Liver (tissue), 3 donors: Measurements from ENCODE around the gene ATAD5.

Experiments
- GABPA ChIP-seq, 2 donors: IDR thresholded peaks in 1 of 2; conservative IDR thresholded peaks in 1 of 2; 2 replicates each; pipeline ENCODE4 v1.6.1; 2016; ENCODE audit warnings: antibody characterized with exemption in 2 of 2, mild to moderate bottlenecking in 1 of 2, moderate library complexity in 1 of 2
- NR2F2 ChIP-seq: IDR thresholded peaks from 2 replicates; pipeline ENCODE4 v1.6.1; 2016; ENCODE audit warnings: antibody characterized with exemption
- RAD21 ChIP-seq, 2 donors: IDR thresholded peaks; 2 replicates each; pipeline ENCODE4 v1.6.1; 2016; ENCODE audit warnings: antibody characterized with exemption in 2 of 2, mild to moderate bottlenecking in 2 of 2
- REST ChIP-seq: IDR thresholded peaks from 2 replicates; pipeline ENCODE4 v1.6.1; 2016; ENCODE audit warnings: antibody characterized with exemption, mild to moderate bottlenecking
- TAF1 ChIP-seq: conservative IDR thresholded peaks from 2 replicates; pipeline ENCODE4 v1.6.1; 2016; ENCODE audit warnings: antibody characterized with exemption, mild to moderate bottlenecking
- YY1 ChIP-seq: IDR thresholded peaks from 2 replicates; pipeline ENCODE4 v1.6.1; 2016; ENCODE audit warnings: antibody characterized with exemption, mild to moderate bottlenecking
- TF ChIP-seq, protein P1 (sequence below): fragments of 150-350 bp; IDR thresholded peaks from 2 replicates; pipeline ENCODE4 v1.5.1; 2017; ENCODE audit warnings: improper control_type of control experiment, low read depth, low read length; ENCODE audit not compliant: missing input control
- donor health status: healthy.
- donor health status: healthy.

DNA sequence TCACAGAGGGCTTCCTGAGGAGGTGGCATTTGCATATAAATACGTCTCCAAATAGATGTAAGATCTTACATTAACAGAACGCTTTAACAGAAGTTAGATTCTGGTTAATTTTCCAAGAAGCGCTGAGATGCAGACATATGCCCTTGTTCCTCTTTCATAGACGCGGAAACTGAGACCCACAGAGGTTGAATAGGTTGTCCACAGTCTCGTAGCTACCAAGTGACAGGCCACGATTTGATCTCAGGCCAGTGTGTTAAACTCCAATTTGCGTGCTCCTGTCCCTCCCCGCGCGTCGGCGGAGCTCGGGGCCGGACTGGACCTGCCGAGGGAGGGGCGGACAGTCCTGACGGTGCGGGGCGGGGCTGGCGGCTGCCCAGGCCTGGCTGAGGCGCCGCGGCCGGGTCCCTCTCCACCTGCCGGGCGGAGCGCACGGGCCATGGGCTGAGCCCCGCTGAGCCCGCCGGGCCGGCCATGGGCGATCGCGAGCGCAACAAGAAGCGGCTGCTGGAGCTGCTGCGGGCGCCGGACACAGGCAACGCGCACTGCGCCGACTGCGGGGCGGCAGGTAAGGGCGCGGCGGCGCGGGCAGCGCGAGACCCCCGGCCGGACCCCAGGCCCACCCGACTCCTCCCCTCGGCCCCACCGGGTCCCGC lies 89.9 kb downstream of the ATAD5 start, which contains the start of gene ADAP2:
- TF ChIP-seq, protein P1, sequence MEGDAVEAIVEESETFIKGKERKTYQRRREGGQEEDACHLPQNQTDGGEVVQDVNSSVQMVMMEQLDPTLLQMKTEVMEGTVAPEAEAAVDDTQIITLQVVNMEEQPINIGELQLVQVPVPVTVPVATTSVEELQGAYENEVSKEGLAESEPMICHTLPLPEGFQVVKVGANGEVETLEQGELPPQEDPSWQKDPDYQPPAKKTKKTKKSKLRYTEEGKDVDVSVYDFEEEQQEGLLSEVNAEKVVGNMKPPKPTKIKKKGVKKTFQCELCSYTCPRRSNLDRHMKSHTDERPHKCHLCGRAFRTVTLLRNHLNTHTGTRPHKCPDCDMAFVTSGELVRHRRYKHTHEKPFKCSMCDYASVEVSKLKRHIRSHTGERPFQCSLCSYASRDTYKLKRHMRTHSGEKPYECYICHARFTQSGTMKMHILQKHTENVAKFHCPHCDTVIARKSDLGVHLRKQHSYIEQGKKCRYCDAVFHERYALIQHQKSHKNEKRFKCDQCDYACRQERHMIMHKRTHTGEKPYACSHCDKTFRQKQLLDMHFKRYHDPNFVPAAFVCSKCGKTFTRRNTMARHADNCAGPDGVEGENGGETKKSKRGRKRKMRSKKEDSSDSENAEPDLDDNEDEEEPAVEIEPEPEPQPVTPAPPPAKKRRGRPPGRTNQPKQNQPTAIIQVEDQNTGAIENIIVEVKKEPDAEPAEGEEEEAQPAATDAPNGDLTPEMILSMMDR: no peak
- TF ChIP-seq TAF1: no peak
- TF ChIP-seq REST: no peak
- no peak for TF ChIP-seq RAD21 (IDR thresholded peaks at IDR 0.05)
- no peak for TF ChIP-seq YY1
- TF ChIP-seq NR2F2: no peak
- no peak for TF ChIP-seq GABPA (IDR thresholded peaks at IDR 0.05 in 1 of 2, conservative IDR thresholded peaks at IDR 0.05 in 1 of 2)
